ENCODE measurements around the gene KLHL29. TPM values are rescaled to one million over a fixed set of nuclear protein-coding genes. Genes with fewer than 3 reads are reported as not detected.

The KLHL29 gene
- total RNA-seq, 1 experiment from 2014 or later: 16.7 TPM

GRCh38 chr2:23489471-23490322 lies 104.7 kb downstream of the KLHL29 start:
- H3K9me2 ChIP-seq (ENCODE audit: insufficient read depth): no peaks in the 10 kb centered on the region
- H3K36me3 ChIP-seq (ENCODE audit: control insufficient read depth in 1 of 2, insufficient read depth in 2 of 2, low read length in 2 of 2): no peaks in the 10 kb centered on the region
- intact Hi-C loops (cut with micrococcal nuclease): no loop called here
- no peak overlapping the region for H2AFZ ChIP-seq (ENCODE audit: low read depth, low read length, poor library complexity, severe bottlenecking)
- no peaks in the 10 kb centered on the region; the same call in 1 of the 2 replicates for H4K20me1 ChIP-seq (ENCODE audit: insufficient read depth)
- no peak overlapping the region for H3K4me3 ChIP-seq (replicated peaks in 1 of 2; ENCODE audit: low read depth in 1 of 2, low read length in 2 of 2)
- H3K9me3 ChIP-seq (ENCODE audit: control insufficient read depth in 1 of 2, insufficient read depth in 1 of 2, low read depth in 1 of 2, low read length in 2 of 2): no peaks in the 10 kb centered on the region
- no TSS peak for BruUV-seq (replicated peaks)
- ChIA-PET CTCF (no interaction called here), RAD21 (ENCODE audit: low non-redundant PET in 1 of 2, low total read pairs in 2 of 2, uncharacterized antibody in 2 of 2, unreplicated experiment in 2 of 2) (no interaction called here), POLR2A (no interaction called here)
- no peak for DNase-seq (ENCODE audit: low read depth, low spot score)
- TF ChIP-seq SP1 (IDR thresholded peaks at IDR 0.05; ENCODE audit: low read depth): no peak
- no peak for TF ChIP-seq REST (IDR thresholded peaks at IDR 0.05; ENCODE audit: low read depth)
- no peak for TF ChIP-seq TCF7L2 (IDR thresholded peaks at IDR 0.05; ENCODE audit: borderline replicate concordance, extremely low read depth, insufficient read depth, insufficient read length)
- no peak for TF ChIP-seq CTCF (IDR thresholded peaks at IDR 0.05 in 2 of 3, conservative IDR thresholded peaks at IDR 0.05 in 1 of 3; ENCODE audit: borderline replicate concordance in 1 of 3, insufficient read depth in 1 of 3, low read depth in 2 of 3, low read length in 2 of 3)
- no peak for TF ChIP-seq CBX3 (IDR thresholded peaks at IDR 0.05; ENCODE audit: low read depth)
- no peak for TF ChIP-seq ZNF274 (IDR thresholded peaks at IDR 0.05; ENCODE audit: low read depth, low read length)
- TF ChIP-seq ELF1 (IDR thresholded peaks at IDR 0.05; ENCODE audit: borderline replicate concordance, low read depth): no peak
- no peak for TF ChIP-seq ZFX (IDR thresholded peaks at IDR 0.05)
- no peak for TF ChIP-seq JUND (IDR thresholded peaks at IDR 0.05)
- TF ChIP-seq ZBTB33 (IDR thresholded peaks at IDR 0.05; ENCODE audit: extremely low read depth, insufficient replicate concordance, low read length): no peak
- no peak for TF ChIP-seq SIN3A (IDR thresholded peaks at IDR 0.05; ENCODE audit: low read depth)
- no peak overlapping the region for H3K9ac ChIP-seq (ENCODE audit: low read length)
- H3K27ac ChIP-seq (ENCODE audit: low read depth, low read length): no peak overlapping the region
- H3K4me2 ChIP-seq (ENCODE audit: low read length): no peak overlapping the region
- no peak for ATAC-seq
- no peaks in the 10 kb centered on the region for H3K79me2 ChIP-seq (ENCODE audit: insufficient read depth, low read length)
- peaks cover 10 to 20% of the 10 kb centered on the region in 2 experiments for H3K4me1 ChIP-seq (ENCODE audit: control insufficient read depth in 1 of 2, insufficient read depth in 2 of 2, low read length in 2 of 2)
- H3K27me3 ChIP-seq (ENCODE audit: insufficient read depth, low read length): no peaks in the 10 kb centered on the region
